HepG2 (cell line): ENCODE results near the gene DPM2. TPM values are rescaled to one million over a fixed set of nuclear protein-coding genes. Genes with fewer than 3 reads are reported as not detected.

Experiments
- ATAC-seq: fragments of 200-7000 bp; cut with Tn5 transposase; 3 replicates; pipeline ENCODE4 v1.9.1; 2020; ENCODE audit warnings: mild to moderate bottlenecking, moderate library complexity
- BruUV-seq: library from RNA; stranded (reverse); fragments of 400-500 nt; replicated peaks from 2 replicates; lab custom pipeline; 2021; lab: Mats Ljungman, UMichigan
- CTCF ChIA-PET: fragments of 300-600 bp; formaldehyde crosslinking; extraction: SDS; loops from one replicate; lab custom pipeline; 2021; ENCODE audit warnings: low total read pairs, inconsistent platforms, low intra/inter-chr PET ratio; lab: Yijun Ruan, JAX
- POLR2A ChIA-PET: fragments of 350-600 bp; sonication (Branson Sonifier 250); formaldehyde crosslinking; loops from one replicate; lab custom pipeline; 2020; ENCODE audit warnings: antibody characterized with exemption, inconsistent platforms; lab: Yijun Ruan, JAX
- DNase-seq: peaks from one replicate; pipeline ENCODE4 v3.0.0-alpha.2; 2015; ENCODE audit warnings: low spot score
- FAIRE-seq: peaks from 3 replicates; lab custom pipeline; 2011; peaks lifted over from hg19 to GRCh38; lab: Jason Lieb, UNC
- H2AFZ ChIP-seq: one replicate; pipeline ENCODE4 v1.6.1; 2011; ENCODE audit warnings: low read length, inconsistent platforms
- H3K27ac ChIP-seq: fragments of 300-600 bp; 3 replicates; pipeline ENCODE4 v1.8.0; 2011; ENCODE audit warnings: mixed run types, mild to moderate bottlenecking, mixed read lengths, low read length, inconsistent platforms; ENCODE audit not compliant: insufficient read depth; ENCODE audit errors: extremely low read length
- H3K27me3 ChIP-seq, 2 experiments: fragments of 200-600 bp in 1 of 2; 2 replicates in 1 of 2; 3 replicates in 1 of 2; pipeline versions ENCODE4 v1.6.0 to v1.8.0; 2011; ENCODE audit warnings: low read length in 2 of 2, mild to moderate bottlenecking in 2 of 2, moderate library complexity in 2 of 2, inconsistent platforms in 1 of 2; ENCODE audit not compliant: insufficient read depth in 2 of 2, control insufficient read depth in 1 of 2
- H3K36me3 ChIP-seq, 2 experiments: fragments of 200-600 bp in 1 of 2; replicated peaks in 1 of 2; 2 replicates in 1 of 2; 3 replicates in 1 of 2; pipeline versions ENCODE4 v1.5.1 to v1.8.0; 2011; ENCODE audit warnings: low read length in 2 of 2, inconsistent platforms in 1 of 2; ENCODE audit not compliant: insufficient read depth in 2 of 2, control insufficient read depth in 1 of 2
- H3K4me1 ChIP-seq: 2 replicates; pipeline ENCODE4 v1.5.1; 2012; ENCODE audit warnings: low read length, inconsistent platforms; ENCODE audit not compliant: insufficient read depth
- H3K4me2 ChIP-seq: 2 replicates; pipeline ENCODE4 v1.6.0; 2011; ENCODE audit warnings: low read depth, low read length, inconsistent platforms
- H3K4me3 ChIP-seq, 3 experiments: fragments of 200-600 bp in 1 of 3; sonication (generic), shearing (Covaris generic) in 1 of 3; replicated peaks in 1 of 3; 2 replicates each; pipeline ENCODE4 v1.5.1; 2011 to 2016; ENCODE audit warnings: low read length in 3 of 3, inconsistent platforms in 2 of 3, low read depth in 2 of 3, mild to moderate bottlenecking in 2 of 3, control low read depth in 1 of 3, mixed read lengths in 1 of 3; ENCODE audit not compliant: insufficient read depth in 1 of 3
- H3K79me2 ChIP-seq: one replicate; pipeline ENCODE4 v1.6.1; 2011; ENCODE audit warnings: low read length, inconsistent platforms; ENCODE audit not compliant: insufficient read depth
- H3K9ac ChIP-seq: 2 replicates; pipeline ENCODE4 v1.6.0; 2011; ENCODE audit warnings: mild to moderate bottlenecking, low read depth, low read length, inconsistent platforms; ENCODE audit not compliant: insufficient read depth
- H3K9me3 ChIP-seq: 2 replicates; pipeline ENCODE4 v1.5.1; 2012; ENCODE audit warnings: mild to moderate bottlenecking, low read length
- H4K20me1 ChIP-seq: 2 replicates; pipeline ENCODE4 v1.6.0; 2011; ENCODE audit warnings: inconsistent platforms, mild to moderate bottlenecking, low read length, moderate library complexity; ENCODE audit not compliant: insufficient read depth
- HMGXB3 ChIP-seq: sonication (generic); formaldehyde crosslinking; IDR thresholded peaks from 2 replicates; pipeline ENCODE4 v1.4.0; 2020; ENCODE audit warnings: missing genetic modification reagents, borderline replicate concordance
- HOXA5 ChIP-seq: sonication (generic); formaldehyde crosslinking; IDR thresholded peaks from 2 replicates; pipeline ENCODE4 v1.4.0; 2020; ENCODE audit warnings: missing genetic modification reagents
- PRMT3 ChIP-seq: sonication (generic); formaldehyde crosslinking; IDR thresholded peaks from 2 replicates; pipeline ENCODE4 v1.8.1; 2022; ENCODE audit warnings: low read depth, mild to moderate bottlenecking, moderate library complexity, missing genetic modification reagents, borderline replicate concordance
- RFX3 ChIP-seq: IDR thresholded peaks from 2 replicates; pipeline ENCODE4 v1.6.1; 2016; ENCODE audit warnings: missing biosample characterization, missing genetic modification reagents
- WGBS: methylation state at CpG from one replicate; pipeline ENCODE4 v1.1.6; 2017; ENCODE audit warnings: low lambda C conversion rate; 5-methylcytosine and 5-hydroxymethylcytosine counted together
- in situ Hi-C: cut with HindIII; loops from 2 replicates; pipeline ENCODE4 v1.10.0; 2017; ENCODE audit warnings: low pct_unique_long_range_greater_than_20kb; ENCODE audit not compliant: extremely low pct_ligation_motif_present
- intact Hi-C: fragments of 100-400 bp; cut with micrococcal nuclease; formaldehyde crosslinking; loops from one replicate; pipeline ENCODE4 v1.10.0; 2022; ENCODE audit not compliant: unreplicated experiment
- polyA plus RNA-seq, 8 experiments: library from polyadenylated mRNA; depleted of rRNA in 3 of 8; stranded (reverse) in 7 of 8; unstranded in 1 of 8; fragments of >200 nt; fragmentation: Illumina TruSeq in 4 of 8; extraction: Trizol in 4 of 8; gene quantifications; 2 replicates each; pipeline versions ENCODE4 v1.2.1 to v1.2.3, GENCODE V29; 2011 to 2016; ENCODE audit warnings: low read depth in 4 of 8, missing spikeins in 1 of 8, mixed read lengths in 1 of 8; ENCODE audit not compliant: insufficient read depth in 1 of 8
- total RNA-seq, 5 experiments: library from RNA; depleted of rRNA; stranded (reverse); fragments of >200 nt; fragmentation: Illumina TruSeq; extraction: Trizol; gene quantifications; 2 replicates each; pipeline ENCODE4 v1.2.3, GENCODE V29; 2016; ENCODE audit warnings: low read depth in 1 of 5

DPM2 gene
- total and polyA plus RNA-seq, 2 of the 13 experiments (the other 11 are each of a cell fraction or from before 2014, with no cell fraction given), result 24.8 to 35.3 TPM

- Histone ChIP-seq H3K27ac (no peak overlapping the region), H3K27me3 (no peaks in the 10 kb centered on the region), H3K4me3 (no peak overlapping the region), H3K9ac (no peak overlapping the region), H3K79me2 (peaks cover 2% of the 10 kb centered on the region), H3K36me3 (peaks cover 35 to 63% of the 10 kb centered on the region in 2 experiments), H3K4me1 (no peaks in the 10 kb centered on the region), H3K4me2 (no peak overlapping the region), H3K9me3 (peaks cover 17% of the 10 kb centered on the region), H2AFZ (no peak overlapping the region), H4K20me1 (no peaks in the 10 kb centered on the region)
- ChIA-PET CTCF (no interaction called here), POLR2A (interaction anchor here (0.9 kb wide), 1 partner anchor 9 kb away, joined by 3 read pairs; no protein-coding TSS in a partner anchor)
- DNase-seq, result no peak
- intact Hi-C loops, result no loop called here
- no TSS peak for BruUV-seq
- WGBS, result 93% methylated on average over 2 of the region's 3 CpGs
- TF ChIP-seq HOXA5 (CRISPR knock-in tag), result no peak
- TF ChIP-seq HMGXB3 (CRISPR knock-in tag), result no peak
- no peak for TF ChIP-seq RFX3 (CRISPR knock-in tag)
- no peak for TF ChIP-seq PRMT3
- ATAC-seq, result no peak
- in situ Hi-C loops, result no loop called here
- FAIRE-seq, result no peak
These were observed 47.6 kb downstream of the DPM2 start for GRCh38 chr9:127890053-127890452.
